Measurements from ENCODE around the gene GPR146. TPM values are rescaled to one million over a fixed set of nuclear protein-coding genes. Genes with fewer than 3 reads are reported as not detected.

The GPR146 gene
- total and polyA plus RNA-seq, 2 of the 4 experiments (the other 2 are of a cell fraction) = 2.2 to 3.4 TPM

- peaks cover 0 to 34% of the 10 kb centered on the region in 2 experiments; a peak in 3 of 4 replicates for H3K79me1 ChIP-seq (ENCODE audit: low read depth in 1 of 2, low read length in 2 of 2)
- no peak overlapping the region for H2BK15ac ChIP-seq (ENCODE audit: low read depth, low read length)
- no TSS peak for BruUV-seq (replicated peaks)
- H2AFZ ChIP-seq (replicated peaks; ENCODE audit: low read length, poor library complexity) = no peak overlapping the region
- no peak overlapping the region for H3K23ac ChIP-seq (ENCODE audit: low read depth, low read length)
- H3K14ac ChIP-seq (replicated peaks; ENCODE audit: low read depth, low read length) = no peak overlapping the region
- no peak overlapping the region for H3K4me3 ChIP-seq (ENCODE audit: insufficient read depth, low read depth, low read length)
- H2AK5ac ChIP-seq (ENCODE audit: low read depth, low read length) = no peak overlapping the region
- H3K56ac ChIP-seq (ENCODE audit: extremely low read depth, insufficient read depth, low read length) = no peak overlapping the region
- no peak overlapping the region for H3K4me2 ChIP-seq (ENCODE audit: low read depth, low read length)
- CTCF ChIA-PET = no interaction called here
- H3K4me1 ChIP-seq (ENCODE audit: control insufficient read depth, insufficient read depth, low read length) = no peaks in the 10 kb centered on the region
- POLR2A ChIA-PET (ENCODE audit: unreplicated experiment) = no interaction called here
- H3K9me3 ChIP-seq (ENCODE audit: control insufficient read depth, insufficient read depth, low read length) = no peaks in the 10 kb centered on the region
- no peak overlapping the region for H2AK9ac ChIP-seq (replicated peaks; ENCODE audit: low read depth, low read length, poor library complexity)
- H3K27ac ChIP-seq (ENCODE audit: insufficient read depth, low read length) = no peak overlapping the region
- no peak overlapping the region for H4K5ac ChIP-seq (ENCODE audit: low read depth, low read length)
- H3K9me1 ChIP-seq (ENCODE audit: insufficient read depth, low read length) = peaks cover 4% of the 10 kb centered on the region
- dilution Hi-C loops (cut with HindIII; ENCODE audit: low sequenced_read_pairs, unreplicated experiment) = no loop called here
- H3K36me3 ChIP-seq (ENCODE audit: control insufficient read depth, insufficient read depth, low read length) = peaks cover 23% of the 10 kb centered on the region
- TF ChIP-seq USF2 (IDR thresholded peaks at IDR 0.05; ENCODE audit: low read depth, low read length) (no peak), FOS (IDR thresholded peaks at IDR 0.05; ENCODE audit: low read depth, low read length) (no peak), SMC3 (IDR thresholded peaks at IDR 0.05; ENCODE audit: low read depth, low read length) (no peak), RCOR1 (IDR thresholded peaks at IDR 0.05; ENCODE audit: insufficient replicate concordance, low read length) (no peak), BHLHE40 (IDR thresholded peaks at IDR 0.05; ENCODE audit: low read depth, low read length) (no peak), MAFK (IDR thresholded peaks at IDR 0.05; ENCODE audit: low read depth, low read length) (no peak), NFE2L2 (IDR thresholded peaks at IDR 0.05; ENCODE audit: low read depth, low read length) (no peak), RAD21 (IDR thresholded peaks at IDR 0.05; ENCODE audit: low read length) (no peak), MXI1 (IDR thresholded peaks at IDR 0.05; ENCODE audit: borderline replicate concordance, low read depth, low read length) (no peak), CEBPB (IDR thresholded peaks at IDR 0.05; ENCODE audit: low read depth, low read length) (no peak), MAZ (IDR thresholded peaks at IDR 0.05; ENCODE audit: borderline replicate concordance, low read depth, low read length) (no peak)
- TF ChIP-seq, protein P1, sequence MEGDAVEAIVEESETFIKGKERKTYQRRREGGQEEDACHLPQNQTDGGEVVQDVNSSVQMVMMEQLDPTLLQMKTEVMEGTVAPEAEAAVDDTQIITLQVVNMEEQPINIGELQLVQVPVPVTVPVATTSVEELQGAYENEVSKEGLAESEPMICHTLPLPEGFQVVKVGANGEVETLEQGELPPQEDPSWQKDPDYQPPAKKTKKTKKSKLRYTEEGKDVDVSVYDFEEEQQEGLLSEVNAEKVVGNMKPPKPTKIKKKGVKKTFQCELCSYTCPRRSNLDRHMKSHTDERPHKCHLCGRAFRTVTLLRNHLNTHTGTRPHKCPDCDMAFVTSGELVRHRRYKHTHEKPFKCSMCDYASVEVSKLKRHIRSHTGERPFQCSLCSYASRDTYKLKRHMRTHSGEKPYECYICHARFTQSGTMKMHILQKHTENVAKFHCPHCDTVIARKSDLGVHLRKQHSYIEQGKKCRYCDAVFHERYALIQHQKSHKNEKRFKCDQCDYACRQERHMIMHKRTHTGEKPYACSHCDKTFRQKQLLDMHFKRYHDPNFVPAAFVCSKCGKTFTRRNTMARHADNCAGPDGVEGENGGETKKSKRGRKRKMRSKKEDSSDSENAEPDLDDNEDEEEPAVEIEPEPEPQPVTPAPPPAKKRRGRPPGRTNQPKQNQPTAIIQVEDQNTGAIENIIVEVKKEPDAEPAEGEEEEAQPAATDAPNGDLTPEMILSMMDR (conservative IDR thresholded peaks at IDR 0.05; ENCODE audit: low read depth, low read length) = no peak
- H4K8ac ChIP-seq (ENCODE audit: low read depth in 2 of 2, low read length in 2 of 2) = no peak overlapping the region
- no peak for ATAC-seq (ENCODE audit: low read depth)
- no peak overlapping the region for H2BK5ac ChIP-seq (ENCODE audit: low read depth, low read length, poor library complexity, severe bottlenecking)
- no peak overlapping the region for H4K91ac ChIP-seq (ENCODE audit: insufficient read depth, low read depth, low read length)
- intact Hi-C loops (cut with micrococcal nuclease) = no loop called here
- H3K4ac ChIP-seq (ENCODE audit: low read depth, low read length) = no peak overlapping the region
- peaks cover 22% of the 10 kb centered on the region for H4K20me1 ChIP-seq (ENCODE audit: insufficient read depth, low read length)
- 97% methylated on average over 14 of the region's 22 CpGs; no CpG with 5 or more reads in 1 of the 2 experiments for WGBS, 2 experiments (ENCODE audit: extremely low coverage in 2 of 2, insufficient read length in 1 of 2)
- no peak overlapping the region for H2BK20ac ChIP-seq (ENCODE audit: low read depth, low read length)
- no peak overlapping the region for H3K18ac ChIP-seq (ENCODE audit: low read depth, low read length)
- in situ Hi-C loops (cut with MboI; ENCODE audit: low sequenced_read_pairs) = no loop called here
- H3K27me3 ChIP-seq (ENCODE audit: control insufficient read depth, insufficient read depth, low read length) = no peaks in the 10 kb centered on the region
- H3K9ac ChIP-seq (ENCODE audit: low read depth, low read length) = no peak overlapping the region
- no peak overlapping the region for H2BK120ac ChIP-seq (ENCODE audit: low read depth, low read length)
- DNase-seq = no peak
Observed at GRCh38 chr7:1009747-1010146, 34.6 kb upstream of the GPR146 start.
